ENCODE data around the gene ZDHHC13.

DNA sequence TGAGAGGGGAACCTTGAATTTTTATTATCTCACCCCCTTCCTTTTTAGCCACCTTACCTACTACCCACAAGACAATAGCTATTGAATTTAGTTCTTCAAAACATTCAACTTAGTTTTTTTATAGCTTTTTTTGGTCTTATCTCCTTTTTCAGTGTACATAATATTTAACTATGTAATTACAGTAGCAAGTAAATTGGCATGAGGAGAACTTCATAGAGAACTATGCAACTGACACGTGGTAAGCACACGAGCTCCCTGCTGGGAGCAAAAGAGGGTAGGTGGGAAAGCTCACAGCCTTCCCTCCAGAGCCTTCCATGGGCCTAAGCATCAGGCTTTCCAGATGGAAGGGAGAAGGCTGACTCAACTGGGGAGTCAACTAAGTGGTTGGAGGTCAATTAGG is 22.1 kb upstream of the ZDHHC13 start:
- TF ChIP-seq, protein P1, sequence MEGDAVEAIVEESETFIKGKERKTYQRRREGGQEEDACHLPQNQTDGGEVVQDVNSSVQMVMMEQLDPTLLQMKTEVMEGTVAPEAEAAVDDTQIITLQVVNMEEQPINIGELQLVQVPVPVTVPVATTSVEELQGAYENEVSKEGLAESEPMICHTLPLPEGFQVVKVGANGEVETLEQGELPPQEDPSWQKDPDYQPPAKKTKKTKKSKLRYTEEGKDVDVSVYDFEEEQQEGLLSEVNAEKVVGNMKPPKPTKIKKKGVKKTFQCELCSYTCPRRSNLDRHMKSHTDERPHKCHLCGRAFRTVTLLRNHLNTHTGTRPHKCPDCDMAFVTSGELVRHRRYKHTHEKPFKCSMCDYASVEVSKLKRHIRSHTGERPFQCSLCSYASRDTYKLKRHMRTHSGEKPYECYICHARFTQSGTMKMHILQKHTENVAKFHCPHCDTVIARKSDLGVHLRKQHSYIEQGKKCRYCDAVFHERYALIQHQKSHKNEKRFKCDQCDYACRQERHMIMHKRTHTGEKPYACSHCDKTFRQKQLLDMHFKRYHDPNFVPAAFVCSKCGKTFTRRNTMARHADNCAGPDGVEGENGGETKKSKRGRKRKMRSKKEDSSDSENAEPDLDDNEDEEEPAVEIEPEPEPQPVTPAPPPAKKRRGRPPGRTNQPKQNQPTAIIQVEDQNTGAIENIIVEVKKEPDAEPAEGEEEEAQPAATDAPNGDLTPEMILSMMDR (IDR thresholded peaks at IDR 0.05; ENCODE audit: poor library complexity, severe bottlenecking), result no peak
- no peak for TF ChIP-seq EZH2 (IDR thresholded peaks at IDR 0.05; ENCODE audit: borderline replicate concordance, insufficient read depth, low read length, poor library complexity, severe bottlenecking)
- no peak for TF ChIP-seq EP300 (conservative IDR thresholded peaks at IDR 0.05; ENCODE audit: poor library complexity, severe bottlenecking)
- no peak for TF ChIP-seq TAF1 (IDR thresholded peaks at IDR 0.05; ENCODE audit: low read depth)
- TF ChIP-seq POLR2AphosphoS5 (IDR thresholded peaks at IDR 0.05), result no peak
- no peak for TF ChIP-seq MXI1 (conservative IDR thresholded peaks at IDR 0.05; ENCODE audit: poor library complexity, severe bottlenecking)
- TF ChIP-seq, protein P2, sequence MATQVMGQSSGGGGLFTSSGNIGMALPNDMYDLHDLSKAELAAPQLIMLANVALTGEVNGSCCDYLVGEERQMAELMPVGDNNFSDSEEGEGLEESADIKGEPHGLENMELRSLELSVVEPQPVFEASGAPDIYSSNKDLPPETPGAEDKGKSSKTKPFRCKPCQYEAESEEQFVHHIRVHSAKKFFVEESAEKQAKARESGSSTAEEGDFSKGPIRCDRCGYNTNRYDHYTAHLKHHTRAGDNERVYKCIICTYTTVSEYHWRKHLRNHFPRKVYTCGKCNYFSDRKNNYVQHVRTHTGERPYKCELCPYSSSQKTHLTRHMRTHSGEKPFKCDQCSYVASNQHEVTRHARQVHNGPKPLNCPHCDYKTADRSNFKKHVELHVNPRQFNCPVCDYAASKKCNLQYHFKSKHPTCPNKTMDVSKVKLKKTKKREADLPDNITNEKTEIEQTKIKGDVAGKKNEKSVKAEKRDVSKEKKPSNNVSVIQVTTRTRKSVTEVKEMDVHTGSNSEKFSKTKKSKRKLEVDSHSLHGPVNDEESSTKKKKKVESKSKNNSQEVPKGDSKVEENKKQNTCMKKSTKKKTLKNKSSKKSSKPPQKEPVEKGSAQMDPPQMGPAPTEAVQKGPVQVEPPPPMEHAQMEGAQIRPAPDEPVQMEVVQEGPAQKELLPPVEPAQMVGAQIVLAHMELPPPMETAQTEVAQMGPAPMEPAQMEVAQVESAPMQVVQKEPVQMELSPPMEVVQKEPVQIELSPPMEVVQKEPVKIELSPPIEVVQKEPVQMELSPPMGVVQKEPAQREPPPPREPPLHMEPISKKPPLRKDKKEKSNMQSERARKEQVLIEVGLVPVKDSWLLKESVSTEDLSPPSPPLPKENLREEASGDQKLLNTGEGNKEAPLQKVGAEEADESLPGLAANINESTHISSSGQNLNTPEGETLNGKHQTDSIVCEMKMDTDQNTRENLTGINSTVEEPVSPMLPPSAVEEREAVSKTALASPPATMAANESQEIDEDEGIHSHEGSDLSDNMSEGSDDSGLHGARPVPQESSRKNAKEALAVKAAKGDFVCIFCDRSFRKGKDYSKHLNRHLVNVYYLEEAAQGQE (IDR thresholded peaks at IDR 0.05; ENCODE audit: borderline replicate concordance), result no peak

Measured in neural cell (in vitro differentiated cells).